Measurements from ENCODE around the gene NAPSA.

NAPSA gene

GRCh38 chr19:50383852-50384684, 18.6 kb upstream of the NAPSA start, which contains the start of gene POLD1:
Gene POLD1, plus strand, starts transcription at chr19:50384347. Its CDS starts 14,505 bp downstream, at chr19:50398852.
- peak; percentile 99 for DNase-seq

DNA sequence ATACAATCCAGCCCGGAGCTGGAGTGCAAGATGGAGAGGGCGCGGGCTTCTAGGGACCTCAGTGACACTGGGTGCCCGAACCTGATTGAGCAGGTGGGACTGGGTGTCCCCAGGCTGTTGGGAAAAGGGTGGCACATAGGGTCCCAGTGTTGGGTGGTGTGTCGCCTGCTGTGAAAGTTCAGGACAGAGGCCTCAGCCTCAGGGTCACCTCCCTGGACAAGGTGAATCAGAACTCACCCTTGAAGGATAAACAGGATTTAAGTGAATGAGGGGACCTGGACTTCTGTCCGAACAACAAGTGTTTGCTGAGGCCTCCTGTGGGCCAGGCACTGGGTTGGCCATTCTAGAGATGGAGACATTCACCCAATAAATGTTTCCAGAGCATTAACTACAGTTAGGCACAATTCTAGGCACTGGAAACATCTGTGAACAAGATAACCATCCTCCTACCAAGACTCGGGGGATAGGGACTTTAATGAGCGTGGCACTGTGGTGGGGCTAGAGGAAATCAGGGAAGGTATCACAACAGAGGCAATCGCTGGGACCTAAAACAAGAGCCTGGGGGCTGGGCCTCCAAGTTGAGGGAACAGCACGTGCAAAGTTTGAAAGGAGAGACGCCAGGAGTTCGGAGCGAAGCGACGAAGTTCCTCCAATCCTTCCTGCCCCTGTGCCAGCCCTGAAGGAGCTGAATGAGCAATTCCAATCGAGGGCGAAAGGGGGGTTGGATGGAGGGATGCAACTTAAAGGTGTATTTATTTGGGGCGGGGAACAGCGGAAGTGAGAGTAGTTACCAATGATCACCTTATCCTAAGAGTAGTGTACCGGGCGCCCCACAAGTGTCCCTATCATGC, 17.8 kb upstream of the NAPSA start:
- DNase-seq, result peak; percentile 30

- DNase-seq, result no peak
Observed at GRCh38 chr19:50381881-50382729, 16.7 kb upstream of the NAPSA start.

GRCh38 chr19:50380751-50381151, 15.3 kb upstream of the NAPSA start:
- no peak for DNase-seq

DNA sequence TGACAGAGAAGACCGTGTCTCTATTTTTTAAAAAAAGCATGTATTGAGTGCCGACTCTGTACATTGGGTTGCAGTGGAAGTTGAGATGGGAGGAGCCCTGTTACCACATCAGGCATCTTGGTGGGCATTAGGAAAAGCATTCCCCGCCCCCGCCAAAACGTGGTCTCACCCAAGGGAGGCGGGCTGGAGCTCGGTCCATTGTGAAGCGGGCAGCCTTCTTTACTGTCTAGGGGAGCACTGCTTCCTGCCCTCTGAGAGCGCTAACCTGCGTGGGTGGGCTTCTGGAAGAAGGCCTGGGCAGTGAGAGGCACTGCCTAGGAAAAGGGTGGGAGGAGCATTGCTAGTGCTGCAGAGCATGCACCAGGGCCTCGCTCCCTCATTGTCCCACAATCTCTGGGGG, 14.7 kb upstream of the NAPSA start:
- DNase-seq, result no peak

- DNase-seq, result no peak
Observed at GRCh38 chr19:50379602-50380001, 14.2 kb upstream of the NAPSA start.

DNA sequence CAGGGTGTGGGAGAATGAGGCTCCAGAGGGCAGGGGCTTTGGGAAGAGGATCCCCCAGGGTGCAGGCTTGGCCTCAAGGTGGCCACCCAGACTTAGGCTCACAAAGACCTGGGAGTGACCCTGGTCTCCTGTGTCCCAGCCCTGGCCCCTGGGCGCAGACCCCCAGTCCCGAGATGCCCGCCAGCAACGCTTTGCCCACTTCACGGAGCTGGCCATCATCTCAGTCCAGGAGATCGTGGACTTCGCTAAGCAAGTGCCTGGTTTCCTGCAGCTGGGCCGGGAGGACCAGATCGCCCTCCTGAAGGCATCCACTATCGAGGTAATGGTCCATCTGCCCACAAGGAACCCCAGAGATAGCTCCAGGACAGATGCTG, 13.4 kb upstream of the NAPSA start:
- no peak for DNase-seq

- no peak for DNase-seq
Observed at GRCh38 chr19:50378169-50378862, 12.9 kb upstream of the NAPSA start.

GRCh38 chr19:50377517-50377916, 12.1 kb upstream of the NAPSA start:
- no peak for DNase-seq

- DNase-seq, result peak; percentile 75
Observed at GRCh38 chr19:50377051-50377461, 11.6 kb upstream of the NAPSA start.

- peak; percentile 97 for DNase-seq
Observed at GRCh38 chr19:50376166-50377050, 11.0 kb upstream of the NAPSA start, which contains the start of gene NR1H2. Gene NR1H2, plus strand, starts transcription at chr19:50376457. Its CDS starts 1,149 bp downstream, at chr19:50377606.

- no peak for DNase-seq
Observed at GRCh38 chr19:50371914-50372475, 6.6 kb upstream of the NAPSA start.

GRCh38 chr19:50368649-50369570, 3.5 kb upstream of the NAPSA start:
- peak; percentile 85 for DNase-seq

DNA sequence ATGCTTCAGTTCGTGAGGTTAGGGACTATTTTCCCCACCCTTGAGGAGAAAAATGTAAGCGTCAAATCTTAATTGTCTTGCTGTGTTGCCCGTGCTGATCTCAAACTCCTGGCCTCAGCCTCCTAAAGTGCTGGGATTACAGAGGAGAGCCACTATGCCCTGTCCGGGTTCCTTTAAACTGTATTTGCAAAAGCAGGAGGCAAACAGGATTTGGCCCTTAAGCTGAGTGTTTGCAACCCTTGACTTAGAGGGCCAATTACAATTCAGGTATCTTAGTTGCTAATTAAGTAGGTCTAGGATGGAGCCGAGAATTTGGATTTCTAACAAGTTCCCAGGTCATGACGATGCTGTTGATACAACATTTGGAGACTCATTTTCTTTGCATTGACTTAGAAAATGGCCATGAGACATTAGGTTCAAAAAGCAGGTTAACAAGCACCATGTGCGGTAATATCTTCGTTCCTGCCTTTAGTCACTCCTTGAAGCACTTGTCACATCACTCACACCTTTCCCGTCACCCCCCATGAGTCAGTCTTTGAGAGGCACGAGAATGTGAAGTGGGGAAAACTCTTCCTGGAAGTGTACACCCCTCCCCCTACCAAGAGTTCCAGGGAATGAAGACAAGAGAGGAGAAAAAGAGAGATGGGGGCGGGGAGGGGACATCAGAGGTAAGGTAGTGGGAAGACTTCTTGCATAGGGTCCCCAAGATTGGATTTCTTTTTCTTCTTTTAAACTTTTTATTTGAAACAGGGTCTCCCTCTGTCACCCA, 2.6 kb downstream of the NAPSA start:
- no peak for DNase-seq

- no peak for DNase-seq
Observed at GRCh38 chr19:50362030-50362412, 3.4 kb downstream of the NAPSA start.

DNA sequence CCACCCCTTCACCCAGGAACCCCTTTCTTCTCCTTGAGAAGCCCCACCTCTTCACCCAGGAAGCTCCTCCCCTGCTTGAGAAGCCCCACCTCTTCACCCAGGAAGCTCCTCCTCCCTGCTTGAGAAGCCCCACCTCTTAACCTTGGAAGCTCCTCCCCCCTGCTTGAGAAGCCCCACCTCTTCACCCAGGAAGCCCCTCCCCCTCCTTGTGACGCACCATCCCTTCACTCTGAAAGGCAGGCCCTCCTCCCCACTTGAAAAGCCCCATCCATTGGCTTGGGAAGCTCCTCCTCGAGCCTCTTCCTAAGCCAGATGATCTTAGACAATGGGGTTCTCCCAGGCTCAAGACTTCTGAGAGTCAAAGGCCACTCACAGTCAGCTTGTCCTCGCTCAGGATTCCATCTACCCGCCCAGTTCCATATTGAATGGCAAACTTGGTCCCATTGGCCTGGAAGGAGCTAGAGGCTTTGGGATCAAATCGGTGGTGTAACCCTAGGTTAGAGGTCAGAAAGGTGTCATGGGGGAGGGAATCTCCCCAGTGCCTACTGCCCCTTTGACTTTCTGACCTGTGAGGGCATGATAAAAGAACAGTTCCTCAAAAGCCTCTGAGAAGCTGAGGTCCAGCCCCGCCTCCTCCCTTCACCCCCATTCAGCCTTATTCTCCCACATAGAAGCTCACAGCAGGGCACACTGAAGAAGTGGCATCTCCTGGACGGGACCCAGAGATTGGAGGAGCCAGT, 4.0 kb downstream of the NAPSA start:
- DNase-seq, result peak; percentile 40

DNA sequence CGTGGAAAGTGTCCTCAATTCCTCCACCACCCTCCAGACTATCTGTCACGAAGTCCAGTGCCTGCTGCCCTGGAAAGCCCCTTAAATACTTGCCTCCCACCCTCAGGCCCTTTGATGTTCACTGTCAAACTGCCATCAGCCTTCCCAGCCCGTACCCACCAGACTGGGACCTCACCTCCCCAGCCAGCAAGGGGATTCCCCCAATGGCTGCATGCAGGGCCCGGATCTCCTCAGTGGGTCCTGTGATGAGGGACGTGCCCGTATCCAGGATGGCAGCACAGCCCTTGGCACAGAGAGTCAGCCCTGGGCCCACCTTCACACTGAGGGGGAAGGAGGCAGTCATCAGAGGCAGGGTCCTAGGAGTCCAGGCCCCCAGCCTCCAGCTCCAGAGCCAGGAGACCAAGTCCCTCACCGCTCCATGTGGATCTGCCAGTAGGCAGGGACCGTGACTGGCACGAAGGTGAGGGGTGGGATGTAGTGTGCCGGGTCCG, 6.1 kb downstream of the NAPSA start:
- DNase-seq, result peak; percentile 45
